GM18517 (cell line): Measurements from ENCODE around the gene MTCL1.

Experiments used
- ATAC-seq: cut with Tn5 transposase; IDR thresholded peaks from one replicate; pipeline ENCODE4 v1.9.1; 2021; ENCODE audit warnings: mild to moderate bottlenecking, moderate library complexity; ENCODE audit not compliant: unreplicated experiment

The MTCL1 gene

GRCh38 chr18:8766559-8767293, 61.4 kb downstream of the MTCL1 start:
- no peak for ATAC-seq

- no peak for ATAC-seq
Observed at GRCh38 chr18:8767340-8767739, 62.0 kb downstream of the MTCL1 start.

GRCh38 chr18:8769509-8770095, 64.2 kb downstream of the MTCL1 start:
- ATAC-seq = no peak

- ATAC-seq = no peak
Observed at GRCh38 chr18:8770657-8771056, 65.3 kb downstream of the MTCL1 start.

GRCh38 chr18:8771930-8772329, 66.6 kb downstream of the MTCL1 start:
- ATAC-seq = no peak

GRCh38 chr18:8773980-8774379, 68.6 kb downstream of the MTCL1 start:
- ATAC-seq = no peak

GRCh38 chr18:8776013-8776943, 70.9 kb downstream of the MTCL1 start:
- ATAC-seq = no peak

GRCh38 chr18:8777846-8778245, 72.5 kb downstream of the MTCL1 start:
- ATAC-seq = no peak

GRCh38 chr18:8778386-8778785, 73.0 kb downstream of the MTCL1 start:
- no peak for ATAC-seq

- no peak for ATAC-seq
Observed at GRCh38 chr18:8778824-8779223, 73.5 kb downstream of the MTCL1 start.

- ATAC-seq = no peak
Observed at GRCh38 chr18:8779251-8779650, 73.9 kb downstream of the MTCL1 start.

- ATAC-seq = no peak
Observed at GRCh38 chr18:8780227-8780626, 74.9 kb downstream of the MTCL1 start.

- ATAC-seq = no peak
Observed at GRCh38 chr18:8781671-8782070, 76.3 kb downstream of the MTCL1 start.

GRCh38 chr18:8783335-8783993, 78.1 kb downstream of the MTCL1 start:
- no peak for ATAC-seq

GRCh38 chr18:8783994-8784530, 78.7 kb downstream of the MTCL1 start:
- no peak for ATAC-seq

GRCh38 chr18:8785261-8785660, 79.9 kb downstream of the MTCL1 start:
- ATAC-seq = no peak

GRCh38 chr18:8785855-8786482, 80.6 kb downstream of the MTCL1 start:
- ATAC-seq = no peak

GRCh38 chr18:8786483-8787370, 81.4 kb downstream of the MTCL1 start:
- no peak for ATAC-seq

GRCh38 chr18:8787371-8787670, 82.0 kb downstream of the MTCL1 start:
- no peak for ATAC-seq

GRCh38 chr18:8787794-8788193, 82.4 kb downstream of the MTCL1 start:
- ATAC-seq = no peak
